HCT116 (cell line): Measurements from ENCODE around the gene FMR1. TPM values are rescaled to one million over a fixed set of nuclear protein-coding genes. Genes with fewer than 3 reads are reported as not detected.

ENCODE experiments used
- ATAC-seq: fragments of 200-7000 bp; cut with Tn5 transposase; 2 replicates; pipeline ENCODE4 v1.9.1; 2020; ENCODE audit warnings: mild to moderate bottlenecking, moderate library complexity
- BruUV-seq: library from RNA; stranded (reverse); fragments of 400-500 nt; replicated peaks from 2 replicates; lab custom pipeline; 2021; lab: Mats Ljungman, UMichigan
- CTCF ChIA-PET: fragments of 300-600 bp; sonication (Branson Sonifier 250); formaldehyde crosslinking; loops from one replicate; lab custom pipeline; 2021; ENCODE audit warnings: antibody characterized with exemption; lab: Charles Lee
- POLR2A ChIA-PET: fragments of 300-600, 350-600 bp; sonication (Branson Sonifier 250); formaldehyde crosslinking; loops from one replicate; lab custom pipeline; 2021; ENCODE audit warnings: antibody characterized with exemption; lab: Charles Lee
- RAD21 ChIA-PET, 2 experiments: fragments of 300-600 bp; sonication (Branson Sonifier 250); formaldehyde crosslinking; loops; one replicate each; lab custom pipeline; 2023; ENCODE audit warnings: low total read pairs in 2 of 2; ENCODE audit not compliant: uncharacterized antibody in 2 of 2, unreplicated experiment in 2 of 2, low non-redundant PET in 1 of 2; lab: Charles Lee
- DNase-seq: peaks from one replicate; pipeline ENCODE4 v3.0.0-alpha.2; 2010; ENCODE audit warnings: low read depth, low spot score
- H2AFZ ChIP-seq: fragments of 200-600 bp; shearing (Covaris generic), sonication (generic); 2 replicates; pipeline ENCODE4 v1.6.1; 2017; ENCODE audit warnings: low read depth, mixed run types, mixed read lengths, antibody characterized with exemption, low read length; ENCODE audit not compliant: poor library complexity, severe bottlenecking
- H3K27ac ChIP-seq: 2 replicates; pipeline ENCODE4 v1.5.1; 2012; ENCODE audit warnings: low read depth, low read length
- H3K27me3 ChIP-seq: fragments of 200-600 bp; sonication (generic); 2 replicates; pipeline ENCODE4 v1.6.1; 2016; ENCODE audit warnings: mixed run types, low read length, mixed read lengths; ENCODE audit not compliant: insufficient read depth
- H3K36me3 ChIP-seq, 2 experiments: fragments of 200-500 bp in 1 of 2; fragments of 200-600 bp in 1 of 2; sonication (Bioruptor generic) in 1 of 2; sonication (generic) in 1 of 2; 2 replicates each; pipeline versions ENCODE4 v1.5.1 to v1.6.1; 2014 to 2016; ENCODE audit warnings: low read length in 2 of 2, inconsistent platforms in 1 of 2, mixed read lengths in 1 of 2, mixed run types in 1 of 2; ENCODE audit not compliant: insufficient read depth in 2 of 2, control insufficient read depth in 1 of 2
- H3K4me1 ChIP-seq, 2 experiments: fragments of 200-600 bp in 1 of 2; sonication (generic) in 1 of 2; 2 replicates each; pipeline versions ENCODE4 v1.5.1 to v1.6.1; 2012 to 2017; ENCODE audit warnings: low read length in 2 of 2, inconsistent platforms in 1 of 2, mild to moderate bottlenecking in 1 of 2, mixed read lengths in 1 of 2, mixed run types in 1 of 2, moderate library complexity in 1 of 2; ENCODE audit not compliant: insufficient read depth in 2 of 2, control insufficient read depth in 1 of 2
- H3K4me2 ChIP-seq: fragments of 200-600 bp; sonication (generic); 2 replicates; pipeline ENCODE4 v1.6.1; 2017; ENCODE audit warnings: mixed run types, low read length, mixed read lengths
- H3K4me3 ChIP-seq, 2 experiments: fragments of 200-600 bp in 1 of 2; sonication (generic) in 1 of 2; replicated peaks in 1 of 2; 2 replicates each; pipeline ENCODE4 v1.5.1; 2011 to 2016; ENCODE audit warnings: low read length in 2 of 2, control low read depth in 1 of 2, low read depth in 1 of 2, mild to moderate bottlenecking in 1 of 2, mixed read lengths in 1 of 2, mixed run types in 1 of 2
- H3K79me2 ChIP-seq: fragments of 200-600 bp; sonication (generic); 2 replicates; pipeline ENCODE4 v1.6.1; 2017; ENCODE audit warnings: mild to moderate bottlenecking, mixed run types, low read length, moderate library complexity, mixed read lengths; ENCODE audit not compliant: insufficient read depth
- H3K9ac ChIP-seq: fragments of 200-600 bp; sonication (generic); 2 replicates; pipeline ENCODE4 v1.6.1; 2016; ENCODE audit warnings: low read length, mixed read lengths
- H3K9me2 ChIP-seq: fragments of 200-600 bp; sonication (generic), shearing (Covaris generic); 2 replicates; pipeline ENCODE4 v1.6.1; 2017; ENCODE audit warnings: mixed run types, mild to moderate bottlenecking, moderate library complexity; ENCODE audit not compliant: insufficient read depth
- H3K9me3 ChIP-seq, 2 experiments: fragments of 200-500 bp in 1 of 2; fragments of 200-600 bp in 1 of 2; sonication (Bioruptor generic) in 1 of 2; sonication (generic) in 1 of 2; 2 replicates each; pipeline ENCODE4 v1.6.1; 2014 to 2017; ENCODE audit warnings: low read length in 2 of 2, mixed read lengths in 2 of 2, inconsistent platforms in 1 of 2, low read depth in 1 of 2, mild to moderate bottlenecking in 1 of 2, mixed run types in 1 of 2, moderate library complexity in 1 of 2; ENCODE audit not compliant: control insufficient read depth in 1 of 2, insufficient read depth in 1 of 2
- H4K20me1 ChIP-seq: fragments of 200-600 bp; sonication (generic), shearing (Covaris generic); 2 replicates; pipeline ENCODE4 v1.6.1; 2017; ENCODE audit warnings: mixed run types, mild to moderate bottlenecking, moderate library complexity; ENCODE audit not compliant: insufficient read depth
- ATF3 ChIP-seq: IDR thresholded peaks from 2 replicates; pipeline ENCODE4 v1.6.1; 2012
- CBX3 ChIP-seq: IDR thresholded peaks from 2 replicates; pipeline ENCODE4 v1.6.1; 2012; ENCODE audit warnings: low read depth
- ELF1 ChIP-seq: IDR thresholded peaks from 2 replicates; pipeline ENCODE4 v1.6.1; 2012; ENCODE audit warnings: low read depth, borderline replicate concordance
- EZH2phosphoT487 ChIP-seq: fragments of 200-600 bp; IDR thresholded peaks from 2 replicates; pipeline ENCODE4 v1.6.1; 2018; ENCODE audit warnings: antibody characterized with exemption, borderline replicate concordance
- POLR2A ChIP-seq: IDR thresholded peaks from 2 replicates; pipeline ENCODE4 v1.7.0; 2011; ENCODE audit warnings: borderline replicate concordance; ENCODE audit not compliant: insufficient read depth, insufficient read length; ENCODE audit errors: extremely low read depth
- RAD21 ChIP-seq: IDR thresholded peaks from 2 replicates; pipeline ENCODE4 v1.6.1; 2012; ENCODE audit warnings: low read depth, mild to moderate bottlenecking
- SRF ChIP-seq: IDR thresholded peaks from 2 replicates; pipeline ENCODE4 v1.6.1; 2012; ENCODE audit warnings: low read depth
- TCF7L2 ChIP-seq: IDR thresholded peaks from 2 replicates; pipeline ENCODE4 v1.7.0; 2011; ENCODE audit warnings: borderline replicate concordance, inconsistent platforms; ENCODE audit not compliant: insufficient read depth, insufficient read length; ENCODE audit errors: extremely low read depth
- ZFX ChIP-seq: fragments of 450-650 bp; IDR thresholded peaks from 2 replicates; pipeline ENCODE4 v1.6.1; 2017
- intact Hi-C: fragments of 100-400 bp; cut with micrococcal nuclease; formaldehyde crosslinking; loops from 2 replicates; pipeline ENCODE4 v1.10.0; 2022
- total RNA-seq: library from RNA; stranded (reverse); gene quantifications from one replicate; pipeline ENCODE4 v1.2.1, GENCODE V29; 2021; ENCODE audit not compliant: unreplicated experiment
- TF ChIP-seq, protein P1 (sequence below): IDR thresholded peaks from 2 replicates; pipeline ENCODE4 v1.6.1; 2011; ENCODE audit warnings: mild to moderate bottlenecking, low read length, moderate library complexity; ENCODE audit not compliant: insufficient replicate concordance; ENCODE audit errors: extremely low read depth

FMR1 gene
- total RNA-seq, 1 experiment from 2014 or later = 31.1 TPM

- H3K4me3 ChIP-seq = no peak overlapping the region
- no peaks in the 10 kb centered on the region for H3K36me3 ChIP-seq
- ChIA-PET RAD21 (no interaction called here), CTCF (no interaction called here), POLR2A (no interaction called here)
- H3K4me1 ChIP-seq = no peaks in the 10 kb centered on the region
- BruUV-seq = no TSS peak
- ATAC-seq (no peak), DNase-seq (no peak)
- H3K9me2 ChIP-seq = no peaks in the 10 kb centered on the region
- intact Hi-C loops = no loop called here
- no peaks in the 10 kb centered on the region for H3K27me3 ChIP-seq
- no peak overlapping the region for H3K9ac ChIP-seq
- H3K9me3 ChIP-seq = no peaks in the 10 kb centered on the region
- H3K79me2 ChIP-seq = no peaks in the 10 kb centered on the region
- no peak overlapping the region for H3K4me2 ChIP-seq
- H4K20me1 ChIP-seq = no peaks in the 10 kb centered on the region
- no peak overlapping the region for H3K27ac ChIP-seq
- H2AFZ ChIP-seq = no peak overlapping the region
- TF ChIP-seq RAD21 = no peak
- no peak for TF ChIP-seq TCF7L2
- TF ChIP-seq CBX3 = no peak
- TF ChIP-seq ZFX = no peak
- TF ChIP-seq SRF = no peak
- no peak for TF ChIP-seq EZH2phosphoT487
- TF ChIP-seq, protein P1, sequence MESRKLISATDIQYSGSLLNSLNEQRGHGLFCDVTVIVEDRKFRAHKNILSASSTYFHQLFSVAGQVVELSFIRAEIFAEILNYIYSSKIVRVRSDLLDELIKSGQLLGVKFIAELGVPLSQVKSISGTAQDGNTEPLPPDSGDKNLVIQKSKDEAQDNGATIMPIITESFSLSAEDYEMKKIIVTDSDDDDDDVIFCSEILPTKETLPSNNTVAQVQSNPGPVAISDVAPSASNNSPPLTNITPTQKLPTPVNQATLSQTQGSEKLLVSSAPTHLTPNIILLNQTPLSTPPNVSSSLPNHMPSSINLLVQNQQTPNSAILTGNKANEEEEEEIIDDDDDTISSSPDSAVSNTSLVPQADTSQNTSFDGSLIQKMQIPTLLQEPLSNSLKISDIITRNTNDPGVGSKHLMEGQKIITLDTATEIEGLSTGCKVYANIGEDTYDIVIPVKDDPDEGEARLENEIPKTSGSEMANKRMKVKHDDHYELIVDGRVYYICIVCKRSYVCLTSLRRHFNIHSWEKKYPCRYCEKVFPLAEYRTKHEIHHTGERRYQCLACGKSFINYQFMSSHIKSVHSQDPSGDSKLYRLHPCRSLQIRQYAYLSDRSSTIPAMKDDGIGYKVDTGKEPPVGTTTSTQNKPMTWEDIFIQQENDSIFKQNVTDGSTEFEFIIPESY = no peak
- no peak for TF ChIP-seq ELF1
- no peak for TF ChIP-seq ATF3
- TF ChIP-seq POLR2A = no peak
Measured at GRCh38 chrX:147891896-147892295, 19.8 kb upstream of the FMR1 start.
